HG03025 (cell line): ENCODE data around the gene UBR7.
"Not testable (repeated sequence)": the region's sequence is repeated elsewhere in the genome, so short reads cannot be mapped to it uniquely, and the experiment has no call there.

Source experiments
- ATAC-seq: cut with Tn5 transposase; IDR thresholded peaks from one replicate; pipeline ENCODE4 v1.9.1; 2021; ENCODE audit warnings: mild to moderate bottlenecking, moderate library complexity; ENCODE audit not compliant: unreplicated experiment, low FRiP score

UBR7 gene

GRCh38 chr14:93186466-93186865, 20.6 kb upstream of the UBR7 start:
- ATAC-seq: no peak

GRCh38 chr14:93186956-93187355, 20.1 kb upstream of the UBR7 start:
- no peak for ATAC-seq

- no peak for ATAC-seq
These were observed 11.6 kb upstream of the UBR7 start for GRCh38 chr14:93195316-93195999.

GRCh38 chr14:93199031-93199430, 8.0 kb upstream of the UBR7 start:
- no peak for ATAC-seq

- no peak for ATAC-seq
These were observed 6.5 kb upstream of the UBR7 start for GRCh38 chr14:93200553-93200952.

- no peak for ATAC-seq
These were observed 5.8 kb upstream of the UBR7 start for GRCh38 chr14:93201155-93201704.

GRCh38 chr14:93207468-93208308, 632 bp downstream of the UBR7 start:
- peak; percentile 33 for ATAC-seq

- peak; percentile 91 for ATAC-seq
These were observed 5.4 kb downstream of the UBR7 start for GRCh38 chr14:93212432-93212831.

GRCh38 chr14:93214598-93214997, 7.5 kb downstream of the UBR7 start:
- ATAC-seq: no peak

GRCh38 chr14:93219103-93219726, 12.2 kb downstream of the UBR7 start:
- ATAC-seq: no peak

- no peak for ATAC-seq
These were observed 13.5 kb downstream of the UBR7 start for GRCh38 chr14:93220509-93220908.

- ATAC-seq: no peak
These were observed 16.5 kb downstream of the UBR7 start for GRCh38 chr14:93223565-93223964.

GRCh38 chr14:93228550-93228949, 21.5 kb downstream of the UBR7 start:
- no peak for ATAC-seq

- no peak for ATAC-seq
These were observed 23.5 kb downstream of the UBR7 start for GRCh38 chr14:93230539-93230938.

- ATAC-seq: no peak
These were observed 24.3 kb downstream of the UBR7 start for GRCh38 chr14:93231129-93231979.

- ATAC-seq: no peak
These were observed 25.1 kb downstream of the UBR7 start for GRCh38 chr14:93232159-93232558.

GRCh38 chr14:93233078-93233477, 26.0 kb downstream of the UBR7 start:
- not testable (repeated sequence) for ATAC-seq

- ATAC-seq: no peak
These were observed 27.7 kb downstream of the UBR7 start for GRCh38 chr14:93234798-93235197.

GRCh38 chr14:93239869-93240677, 33.0 kb downstream of the UBR7 start:
- no peak for ATAC-seq

GRCh38 chr14:93240678-93241000, 33.6 kb downstream of the UBR7 start:
- no peak for ATAC-seq
